Breast epithelium (tissue), 4 donors: ENCODE results near the gene PTPN14. TPM values are rescaled to one million over a fixed set of nuclear protein-coding genes. Genes with fewer than 3 reads are reported as not detected.
A peak's percentile ranks its signal among the peaks of the same experiment; 100 is the strongest.

Experiments
- DNase-seq, 2 donors: peaks; one replicate each; pipeline ENCODE4 v3.0.0-alpha.2; 2019; ENCODE audit warnings: low spot score in 2 of 2
- H3K27ac ChIP-seq, 2 donors: fragments of 200-600 bp; sonication (generic) in 1 of 2; one replicate each; pipeline ENCODE4 v1.5.1; 2016 to 2019; ENCODE audit warnings: mild to moderate bottlenecking in 1 of 2
- H3K27me3 ChIP-seq, 2 donors: fragments of 200-600 bp; sonication (generic) in 1 of 2; one replicate each; pipeline versions ENCODE4 v1.5.1 to v1.6.0; 2017 to 2019; ENCODE audit warnings: control low read depth in 1 of 2, mild to moderate bottlenecking in 1 of 2
- H3K36me3 ChIP-seq: fragments of 200-600 bp; one replicate; pipeline ENCODE4 v1.5.1; 2019
- H3K4me1 ChIP-seq, 2 donors: fragments of 200-600 bp; sonication (generic); one replicate each; pipeline ENCODE4 v1.5.1; 2016 to 2019; ENCODE audit warnings: control low read depth in 1 of 2
- H3K4me3 ChIP-seq, 3 donors: fragments of 200-600 bp; sonication (generic); 1 replicate in 2 of 3; 2 replicates in 1 of 3; pipeline ENCODE4 v1.5.1; 2016 to 2019; ENCODE audit warnings: mild to moderate bottlenecking in 3 of 3, moderate library complexity in 2 of 3
- H3K9me3 ChIP-seq, 2 donors: fragments of 200-600 bp; sonication (generic) in 1 of 2; one replicate each; pipeline ENCODE4 v1.5.1; 2016 to 2019; ENCODE audit warnings: control low read depth in 1 of 2
- CTCF ChIP-seq, 3 donors: fragments of 450-650 bp; IDR thresholded peaks; one replicate each; pipeline ENCODE4 v1.5.1; 2016 to 2017; ENCODE audit warnings: antibody characterized with exemption in 3 of 3, mild to moderate bottlenecking in 3 of 3, moderate library complexity in 3 of 3
- POLR2A ChIP-seq: fragments of 450-650 bp; IDR thresholded peaks from one replicate; pipeline ENCODE4 v1.6.1; 2016; ENCODE audit warnings: antibody characterized with exemption, mild to moderate bottlenecking, moderate library complexity
- POLR2AphosphoS5 ChIP-seq, 3 donors: sonication (generic); formaldehyde crosslinking; IDR thresholded peaks; one replicate each; pipeline ENCODE4 v1.6.1; 2017; ENCODE audit warnings: antibody characterized with exemption in 3 of 3
- intact Hi-C: fragments of 100-400 bp; cut with DNase I; formaldehyde crosslinking; loops from one replicate; pipeline ENCODE4 v1.15.1; 2023; ENCODE audit warnings: low total_unique reads
- total RNA-seq, 3 donors: library from RNA; depleted of rRNA; stranded (reverse); fragments of >200 nt; gene quantifications; one replicate each; pipeline ENCODE4 v1.1.0, GENCODE V29; 2016

Gene PTPN14
- total RNA-seq, 3 donors from 2014 or later = 30.4 to 57.4 (median 49.5) TPM

- Histone ChIP-seq H3K36me3 (no peaks in the 10 kb centered on the region), H3K9me3 (no peaks in the 10 kb centered on the region), H3K4me3 (no peak overlapping the region), H3K4me1 (peaks cover 0 to 4% of the 10 kb centered on the region in 2 donors), H3K27me3 (no peaks in the 10 kb centered on the region), H3K27ac (peak overlapping the region; percentile 57 to 70)
- no peak for DNase-seq
- no peak for TF ChIP-seq POLR2AphosphoS5 (IDR thresholded peaks at IDR 0.05)
- no peak for TF ChIP-seq POLR2A
- no peak for TF ChIP-seq CTCF (IDR thresholded peaks at IDR 0.05)
- intact Hi-C loops = no loop called here
These were observed 8.9 kb downstream of the PTPN14 start for GRCh38 chr1:214542275-214543199.

- H3K4me1 ChIP-seq = peaks cover 0 to 4% of the 10 kb centered on the region in 2 donors
- intact Hi-C loops = no loop called here
- no peaks in the 10 kb centered on the region for H3K27me3 ChIP-seq
- no peaks in the 10 kb centered on the region for H3K36me3 ChIP-seq
- TF ChIP-seq CTCF (IDR thresholded peaks at IDR 0.05) (no peak), POLR2A (no peak), POLR2AphosphoS5 (IDR thresholded peaks at IDR 0.05) (no peak)
- peak overlapping the region; percentile 13 to 57 for H3K27ac ChIP-seq
- no peak overlapping the region for H3K4me3 ChIP-seq
- H3K9me3 ChIP-seq = no peaks in the 10 kb centered on the region
- DNase-seq = no peak
These were observed 9.7 kb downstream of the PTPN14 start for GRCh38 chr1:214541693-214542092.

GRCh38 chr1:214541206-214541605, 10.2 kb downstream of the PTPN14 start:
- intact Hi-C loops = no loop called here
- TF ChIP-seq CTCF (IDR thresholded peaks at IDR 0.05) (no peak), POLR2AphosphoS5 (IDR thresholded peaks at IDR 0.05) (no peak), POLR2A (no peak)
- peaks cover 0 to 4% of the 10 kb centered on the region in 2 donors for H3K4me1 ChIP-seq
- peak overlapping the region; percentile 13 to 57 for H3K27ac ChIP-seq
- H3K9me3 ChIP-seq = no peaks in the 10 kb centered on the region
- H3K4me3 ChIP-seq = no peak overlapping the region
- no peaks in the 10 kb centered on the region for H3K36me3 ChIP-seq
- no peak for DNase-seq
- no peaks in the 10 kb centered on the region for H3K27me3 ChIP-seq

GRCh38 chr1:214540324-214540723, 11.1 kb downstream of the PTPN14 start:
- no peak for DNase-seq
- H3K27ac ChIP-seq = no peak overlapping the region
- no peak for TF ChIP-seq CTCF (IDR thresholded peaks at IDR 0.05)
- no peak for TF ChIP-seq POLR2AphosphoS5 (IDR thresholded peaks at IDR 0.05)
- TF ChIP-seq POLR2A = no peak
- H3K4me1 ChIP-seq = peaks cover 0 to 4% of the 10 kb centered on the region in 2 donors
- H3K9me3 ChIP-seq = no peaks in the 10 kb centered on the region
- intact Hi-C loops = no loop called here
- H3K36me3 ChIP-seq = no peaks in the 10 kb centered on the region
- no peak overlapping the region for H3K4me3 ChIP-seq
- H3K27me3 ChIP-seq = no peaks in the 10 kb centered on the region

GRCh38 chr1:214538496-214538895, 12.9 kb downstream of the PTPN14 start:
- no peaks in the 10 kb centered on the region for H3K36me3 ChIP-seq
- TF ChIP-seq POLR2A (no peak), POLR2AphosphoS5 (IDR thresholded peaks at IDR 0.05) (no peak), CTCF (IDR thresholded peaks at IDR 0.05) (no peak)
- H3K4me1 ChIP-seq = peaks cover 0 to 4% of the 10 kb centered on the region in 2 donors
- peak overlapping the region in 1 of 2 donors; percentile 10 for H3K27ac ChIP-seq
- no peaks in the 10 kb centered on the region for H3K9me3 ChIP-seq
- DNase-seq = no peak
- no peaks in the 10 kb centered on the region for H3K27me3 ChIP-seq
- intact Hi-C loops = no loop called here
- H3K4me3 ChIP-seq = no peak overlapping the region
